HT-29 (cell line): ENCODE results near the gene CD300LB. TPM values are rescaled to one million over a fixed set of nuclear protein-coding genes. Genes with fewer than 3 reads are reported as not detected.
A peak's percentile ranks its signal among the peaks of the same experiment; 100 is the strongest.
"Not testable (repeated sequence)": the region's sequence is repeated elsewhere in the genome, so short reads cannot be mapped to it uniquely, and the experiment has no call there.

Experiments used
- DNase-seq: peaks from one replicate; pipeline ENCODE4 v3.0.0-alpha.2; 2015; ENCODE audit warnings: low spot score
- total RNA-seq: library from RNA; depleted of rRNA; stranded (reverse); fragments of >200 nt; shearing (Covaris generic); gene quantifications from 2 replicates; pipeline ENCODE4 v1.2.3, GENCODE V29; 2014; rRNA removed

Gene CD300LB
- total RNA-seq, 1 experiment from 2014 or later: not detected

- DNase-seq: peak; percentile 86
Measured at GRCh38 chr17:74493331-74493833, 37.9 kb downstream of the CD300LB start.

GRCh38 chr17:74491626-74492025, 39.6 kb downstream of the CD300LB start:
- no peak for DNase-seq

- DNase-seq: no peak
Measured at GRCh38 chr17:74490716-74491115, 40.6 kb downstream of the CD300LB start.

DNA sequence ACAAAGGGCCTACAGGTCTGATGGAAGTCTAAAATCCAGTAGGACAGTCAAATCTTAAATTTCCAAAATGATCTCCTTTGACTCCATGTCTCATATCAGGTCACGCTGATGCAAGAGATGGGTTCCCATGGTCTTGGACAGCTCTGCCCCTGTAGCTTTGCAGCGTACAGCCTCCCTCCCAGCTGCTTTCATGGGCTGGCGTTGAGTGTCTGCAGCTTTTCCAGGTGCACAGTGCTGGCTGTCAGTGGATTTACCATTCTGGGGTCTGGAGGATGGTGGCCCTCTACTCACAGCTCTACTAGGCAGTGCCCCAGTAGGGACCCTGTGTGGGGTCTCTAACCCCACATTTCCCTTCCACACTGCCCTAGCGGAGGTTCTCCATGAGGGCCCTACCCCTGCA, 43.0 kb downstream of the CD300LB start:
- DNase-seq: not testable (repeated sequence)

GRCh38 chr17:74485841-74486240, 45.4 kb downstream of the CD300LB start:
- no peak for DNase-seq

GRCh38 chr17:74485022-74485743, 46.1 kb downstream of the CD300LB start:
- DNase-seq: no peak

DNA sequence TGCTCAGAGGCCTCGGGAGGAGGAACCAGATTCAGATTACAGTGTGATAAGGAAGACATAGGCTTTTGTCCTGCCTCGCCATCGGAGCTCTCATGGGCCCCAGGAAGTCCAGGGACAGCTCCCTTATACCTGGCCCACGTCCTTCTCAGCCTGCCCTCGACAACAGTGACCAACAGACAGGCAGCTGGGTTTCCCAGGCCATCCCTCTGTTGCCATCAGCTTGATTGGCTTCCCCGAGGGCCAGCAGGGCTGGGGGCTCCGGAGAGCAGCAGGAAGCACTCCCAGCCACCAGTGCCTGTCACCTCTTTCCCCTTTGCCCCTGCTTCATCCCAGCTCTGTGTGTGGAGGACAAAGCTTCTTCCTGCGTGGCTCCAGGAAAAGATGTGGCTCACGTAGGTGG, 47.2 kb downstream of the CD300LB start:
- no peak for DNase-seq

GRCh38 chr17:74481621-74482020, 49.7 kb downstream of the CD300LB start:
- no peak for DNase-seq

GRCh38 chr17:74480290-74480689, 51.0 kb downstream of the CD300LB start:
- no peak for DNase-seq

GRCh38 chr17:74478420-74479100, 52.7 kb downstream of the CD300LB start:
- DNase-seq: no peak

GRCh38 chr17:74477411-74477810, 53.9 kb downstream of the CD300LB start:
- DNase-seq: no peak

GRCh38 chr17:74475189-74475588, 56.1 kb downstream of the CD300LB start:
- no peak for DNase-seq

GRCh38 chr17:74474043-74474792, 57.1 kb downstream of the CD300LB start:
- no peak for DNase-seq

DNA sequence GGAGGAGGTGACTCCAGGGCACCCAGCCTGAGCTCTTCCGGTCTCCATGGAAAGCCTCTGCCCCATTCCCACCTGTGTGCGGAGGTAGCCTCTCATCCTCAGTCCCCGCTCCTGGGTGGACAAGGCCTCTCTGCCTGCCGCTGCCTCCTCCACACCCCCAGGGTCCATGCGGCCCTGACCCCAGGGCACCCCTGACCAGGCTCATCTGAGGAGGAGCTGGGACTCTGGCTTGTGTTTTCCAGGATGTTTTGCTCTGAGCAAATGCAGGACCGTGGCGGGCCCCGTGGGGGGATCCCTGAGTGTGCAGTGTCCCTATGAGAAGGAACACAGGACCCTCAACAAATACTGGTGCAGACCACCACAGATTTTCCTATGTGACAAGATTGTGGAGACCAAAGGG, 58.0 kb downstream of the CD300LB start:
- no peak for DNase-seq

- DNase-seq: no peak
Measured at GRCh38 chr17:74472890-74473289, 58.4 kb downstream of the CD300LB start.

- DNase-seq: no peak
Measured at GRCh38 chr17:74471341-74471740, 59.9 kb downstream of the CD300LB start.

Other genes with a start within 250 kb of the CD300LB start
- gene KIF19, start 205.2 kb downstream of the CD300LB start, total RNA-seq: 2.4 and 2.5 TPM in 2 replicates
- 0.10 and 0.44 TPM in 2 replicates for gene BTBD17, start 169.6 kb downstream of the CD300LB start, total RNA-seq
- gene GPR142, start 164.0 kb downstream of the CD300LB start, total RNA-seq: 0.15 and 1.3 TPM in 2 replicates
- gene GPRC5C, start 99.4 kb downstream of the CD300LB start, total RNA-seq: 145 and 149 TPM in 2 replicates
- not detected in 2 replicates for gene CD300A, start 64.8 kb downstream of the CD300LB start, total RNA-seq
- 0.48 and 0.68 TPM in 2 replicates for gene CD300C, start 14.6 kb upstream of the CD300LB start, total RNA-seq
- not detected in 2 replicates for gene CD300H, start 36.0 kb upstream of the CD300LB start, total RNA-seq
- gene CD300LD, start 60.8 kb upstream of the CD300LB start, total RNA-seq: not detected in 2 replicates
- gene CD300E, start 92.3 kb upstream of the CD300LB start, total RNA-seq: not detected in 2 replicates
- gene CD300LF, start 181.4 kb upstream of the CD300LB start, total RNA-seq: not detected in 2 replicates
- 0.55 and 1.0 TPM in 2 replicates for gene RAB37, start 205.8 kb upstream of the CD300LB start, total RNA-seq
- gene NHERF1, start 217.2 kb upstream of the CD300LB start, total RNA-seq: 298 and 304 TPM in 2 replicates
- gene NAT9, start 244.9 kb upstream of the CD300LB start, total RNA-seq: 49.5 and 50.4 TPM in 2 replicates